ENCODE data around the gene C10orf90. TPM values are rescaled to one million over a fixed set of nuclear protein-coding genes. Genes with fewer than 3 reads are reported as not detected.

The C10orf90 gene
- total and polyA plus RNA-seq, 2 of the 8 experiments (the other 6 are each of a cell fraction or from before 2014, with no cell fraction given), result 0.21 TPM; not detected in 1

DNA sequence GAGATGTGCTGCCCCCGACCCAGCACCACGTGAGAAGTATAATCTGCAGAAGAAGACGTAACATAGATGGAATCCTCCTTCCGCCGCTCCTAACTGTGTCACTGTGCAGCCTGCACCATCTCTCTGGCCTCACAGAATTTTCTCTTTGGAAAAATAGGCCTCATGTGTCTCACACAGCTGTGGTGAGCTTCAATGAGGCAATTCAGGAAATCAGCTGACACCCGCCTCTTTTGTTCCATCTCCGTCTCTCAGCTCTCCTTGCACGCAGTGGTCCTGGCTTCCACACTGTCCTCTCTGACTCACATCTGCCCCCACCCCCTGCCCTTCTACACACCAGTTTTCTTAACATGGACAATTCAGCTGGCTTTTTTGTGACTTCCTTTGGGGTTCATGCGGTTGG, 7.2 kb downstream of the C10orf90 start:
- Histone ChIP-seq H3K14ac (ENCODE audit: insufficient read length) (no peak overlapping the region), H3K18ac (ENCODE audit: extremely low read depth, low read length) (no peak overlapping the region), H3K4ac (replicated peaks; ENCODE audit: insufficient read length, low read depth, low read length) (no peak overlapping the region), H4K8ac (ENCODE audit: extremely low read depth, insufficient read depth, low read length) (no peak overlapping the region), H3K4me3 (ENCODE audit: extremely low read depth in 1 of 4, insufficient read depth in 2 of 4, low read depth in 3 of 4, low read length in 4 of 4) (no peak overlapping the region), H3K9me3 (ENCODE audit: insufficient read depth in 2 of 2, low read depth in 1 of 2, low read length in 1 of 2) (no peaks in the 10 kb centered on the region), H4K5ac (ENCODE audit: insufficient read length, low read depth, low read length) (no peak overlapping the region), H2BK15ac (ENCODE audit: low read length) (no peak overlapping the region), H2BK5ac (ENCODE audit: low read depth, low read length) (no peak overlapping the region), H4K20me1 (replicated peaks in 1 of 2; ENCODE audit: control insufficient read depth in 1 of 2, insufficient read depth in 2 of 2, low read length in 2 of 2) (no peaks in the 10 kb centered on the region), H3K23me2 (ENCODE audit: low read depth, low read length) (no peaks in the 10 kb centered on the region), H3K4me1 (replicated peaks in 1 of 4; ENCODE audit: control insufficient read depth in 3 of 4, insufficient read depth in 4 of 4, low read length in 3 of 4) (no peaks in the 10 kb centered on the region), H2AK5ac (ENCODE audit: low read depth, low read length) (no peak overlapping the region), H3K36me3 (ENCODE audit: control insufficient read depth in 2 of 4, insufficient read depth in 4 of 4, low read length in 3 of 4) (no peaks in the 10 kb centered on the region), H3K79me1 (ENCODE audit: low read depth, low read length) (no peaks in the 10 kb centered on the region), H3K4me2 (ENCODE audit: insufficient read depth in 1 of 2, low read depth in 2 of 2, low read length in 2 of 2) (no peak overlapping the region), H4K91ac (replicated peaks; ENCODE audit: insufficient read length, low read length) (no peak overlapping the region), H2BK20ac (ENCODE audit: low read length) (no peak overlapping the region), H2AFZ (ENCODE audit: low read length) (no peak overlapping the region), H3K79me2 (ENCODE audit: control insufficient read depth in 1 of 2, insufficient read depth in 2 of 2, low read length in 2 of 2) (no peaks in the 10 kb centered on the region), H3K27me3 (replicated peaks in 1 of 4; ENCODE audit: control insufficient read depth in 3 of 4, extremely low read depth in 1 of 4, insufficient read depth in 3 of 4, low read length in 3 of 4) (no peaks in the 10 kb centered on the region), H3K27ac (ENCODE audit: low read depth, low read length) (no peak overlapping the region), H3K9ac (replicated peaks in 1 of 4; ENCODE audit: extremely low read depth in 1 of 4, low read depth in 3 of 4, low read length in 3 of 4) (no peak overlapping the region), H3K23ac (ENCODE audit: insufficient read length) (no peak overlapping the region), H2BK12ac (ENCODE audit: low read depth, low read length) (peak overlapping the region; percentile 27; the same call in 1 of the 2 replicates), H2BK120ac (replicated peaks; ENCODE audit: low read depth, low read length) (no peak overlapping the region), H3K56ac (replicated peaks; ENCODE audit: insufficient read length, low read depth, low read length) (no peak overlapping the region)
- WGBS, 2 experiments (ENCODE audit: extremely low coverage in 1 of 2, insufficient coverage in 1 of 2, insufficient read length in 1 of 2, insufficient replicate concordance in 2 of 2, low coverage in 1 of 2, low lambda C conversion rate in 2 of 2, missing lambda C conversion rate in 1 of 2), result 87% methylated on average over 9 of the region's 9 CpGs; no CpG with 5 or more reads in 1 of the 2 experiments
- ChIA-PET POLR2A (ENCODE audit: partially characterized antibody) (no interaction called here), CTCF (ENCODE audit: partially characterized antibody) (no interaction called here)
- DNase-seq (ENCODE audit: low read depth in 1 of 2, low spot score in 2 of 2) (no peak), FAIRE-seq (no peak)
- TF ChIP-seq POLR2A (IDR thresholded peaks at IDR 0.05; ENCODE audit: control extremely low read depth in 1 of 2, low read depth in 2 of 2, low read length in 2 of 2) (no peak), ASH2L (IDR thresholded peaks at IDR 0.05; ENCODE audit: low read length) (no peak), SRF (IDR thresholded peaks at IDR 0.05; ENCODE audit: low read depth, low read length) (no peak), GABPA (IDR thresholded peaks at IDR 0.05; ENCODE audit: borderline replicate concordance, insufficient read depth, low read length) (no peak), SUZ12 (IDR thresholded peaks at IDR 0.05; ENCODE audit: low read length) (no peak), SAP30 (IDR thresholded peaks at IDR 0.05; ENCODE audit: insufficient read depth, insufficient replicate concordance, low read length) (no peak), KDM4A (IDR thresholded peaks at IDR 0.05; ENCODE audit: low read depth, low read length, severe bottlenecking) (no peak), RAD21 (IDR thresholded peaks at IDR 0.05 in 1 of 2, conservative IDR thresholded peaks at IDR 0.05 in 1 of 2; ENCODE audit: low read depth in 2 of 2, low read length in 2 of 2) (no peak), KDM5A (IDR thresholded peaks at IDR 0.05; ENCODE audit: low read length) (no peak), EP300 (IDR thresholded peaks at IDR 0.05; ENCODE audit: borderline replicate concordance in 1 of 2, low read depth in 2 of 2, low read length in 2 of 2) (no peak), CBX8 (IDR thresholded peaks at IDR 0.05; ENCODE audit: borderline replicate concordance, low read depth, low read length) (no peak), TBP (IDR thresholded peaks at IDR 0.05; ENCODE audit: low read depth, low read length) (no peak)
- TF ChIP-seq, protein P1, sequence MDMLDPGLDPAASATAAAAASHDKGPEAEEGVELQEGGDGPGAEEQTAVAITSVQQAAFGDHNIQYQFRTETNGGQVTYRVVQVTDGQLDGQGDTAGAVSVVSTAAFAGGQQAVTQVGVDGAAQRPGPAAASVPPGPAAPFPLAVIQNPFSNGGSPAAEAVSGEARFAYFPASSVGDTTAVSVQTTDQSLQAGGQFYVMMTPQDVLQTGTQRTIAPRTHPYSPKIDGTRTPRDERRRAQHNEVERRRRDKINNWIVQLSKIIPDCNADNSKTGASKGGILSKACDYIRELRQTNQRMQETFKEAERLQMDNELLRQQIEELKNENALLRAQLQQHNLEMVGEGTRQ (IDR thresholded peaks at IDR 0.05; ENCODE audit: low read length), result no peak

All from H1 (cell line).